Activated CD8-positive, alpha-beta memory T cell treated with anti-CD3 and anti-CD28 coated beads, Interleukin-2, amount 50 U/mL, for 4 hours (primary cell): ENCODE data around the gene SLC9A2.

Experiments
- DNase-seq: peaks from one replicate; pipeline ENCODE4 v3.0.0-alpha.2; 2020

SLC9A2 gene

DNA sequence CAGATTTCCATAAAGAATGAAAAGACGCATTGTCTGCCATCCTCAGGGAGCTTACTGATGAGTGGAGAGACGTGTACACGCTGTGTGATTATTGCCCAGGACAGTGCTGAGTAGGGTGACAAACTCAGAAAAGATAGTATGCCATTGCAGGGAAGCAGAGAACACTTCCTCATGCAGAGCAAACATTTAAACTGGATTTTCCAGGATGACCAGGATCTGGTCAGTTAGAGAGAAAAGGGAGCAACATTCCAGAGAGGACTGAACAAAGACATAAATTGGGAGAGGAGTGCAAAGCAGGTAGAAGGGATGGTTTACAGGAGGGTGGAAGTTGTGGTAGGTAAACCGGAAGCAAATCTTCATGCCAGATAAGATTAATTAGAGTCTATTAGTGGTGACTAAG lies 2.3 kb downstream of the SLC9A2 start:
- DNase-seq, result no peak

DNA sequence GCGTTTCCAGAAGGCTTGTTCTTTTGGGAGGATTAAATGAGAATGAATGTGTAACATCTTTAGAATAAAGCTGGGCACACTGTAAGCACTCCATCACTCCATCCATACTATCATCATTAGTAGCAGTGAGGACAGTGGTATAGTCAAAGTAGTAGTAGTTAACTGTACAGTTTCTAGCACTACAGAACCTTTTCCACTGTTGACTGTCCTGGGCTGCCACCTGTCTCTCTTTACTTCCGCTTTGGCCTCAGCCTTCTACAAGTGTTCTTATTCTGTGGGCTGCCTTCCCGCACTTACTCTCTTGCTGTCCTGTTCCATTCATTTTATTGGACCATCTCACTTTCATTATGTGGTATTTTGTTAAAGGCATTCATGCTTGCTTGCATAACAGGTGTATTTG lies 3.3 kb downstream of the SLC9A2 start:
- no peak for DNase-seq

DNA sequence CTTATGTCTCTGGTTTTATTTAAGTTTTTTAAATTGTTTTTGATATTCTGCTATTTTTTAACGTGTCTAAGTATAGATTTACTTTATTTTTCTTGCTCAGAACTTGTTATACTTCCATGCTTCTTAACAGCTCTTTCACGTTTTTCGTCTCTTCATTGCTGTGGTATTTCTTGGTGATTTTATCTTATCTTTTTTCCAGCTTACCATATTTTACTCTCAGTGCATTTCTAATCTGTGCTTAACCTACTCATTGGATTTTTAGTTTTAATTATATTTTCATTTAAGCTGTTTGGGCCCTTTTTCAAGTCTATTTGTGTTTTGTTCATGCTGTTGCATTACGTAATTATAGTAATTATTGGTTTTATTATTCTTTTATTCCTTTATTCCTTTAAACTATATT lies 11.1 kb downstream of the SLC9A2 start:
- no peak for DNase-seq

DNA sequence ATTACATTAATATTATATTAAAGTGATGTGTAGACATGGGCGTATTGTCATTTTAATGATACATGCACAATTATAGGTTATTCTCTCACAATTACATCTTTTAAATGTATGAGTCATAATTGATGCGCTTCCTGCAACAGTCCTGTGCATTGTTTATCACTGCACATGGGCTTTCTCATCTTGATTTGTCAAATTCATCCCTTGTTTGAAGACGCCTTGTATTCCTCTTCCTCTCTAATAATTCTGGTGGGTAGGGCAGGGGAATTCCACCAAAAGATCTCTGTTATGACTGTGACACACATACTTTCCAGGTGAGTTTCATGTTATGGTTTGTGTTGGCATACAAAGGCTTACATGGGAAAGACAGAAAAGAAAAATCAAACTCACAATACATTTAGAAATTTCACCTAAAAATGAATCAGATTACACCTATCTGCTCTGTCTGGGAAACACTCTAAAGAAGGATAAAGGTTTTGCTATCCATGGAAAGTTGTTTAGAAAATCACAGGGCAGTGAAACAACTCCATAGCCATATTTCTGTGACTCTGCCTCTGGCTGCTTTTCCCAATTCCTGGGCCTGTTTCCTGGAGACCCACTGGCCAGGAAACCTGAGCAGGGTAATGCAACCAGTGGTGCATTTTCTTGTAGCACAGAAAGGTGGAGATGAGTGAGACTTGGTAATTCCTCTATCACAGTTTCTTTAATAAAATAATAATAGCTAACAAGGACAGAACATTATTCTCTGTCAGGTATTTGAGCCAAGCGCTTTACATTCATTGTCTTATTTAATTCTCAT lies 13.2 kb downstream of the SLC9A2 start:
- DNase-seq, result no peak

DNA sequence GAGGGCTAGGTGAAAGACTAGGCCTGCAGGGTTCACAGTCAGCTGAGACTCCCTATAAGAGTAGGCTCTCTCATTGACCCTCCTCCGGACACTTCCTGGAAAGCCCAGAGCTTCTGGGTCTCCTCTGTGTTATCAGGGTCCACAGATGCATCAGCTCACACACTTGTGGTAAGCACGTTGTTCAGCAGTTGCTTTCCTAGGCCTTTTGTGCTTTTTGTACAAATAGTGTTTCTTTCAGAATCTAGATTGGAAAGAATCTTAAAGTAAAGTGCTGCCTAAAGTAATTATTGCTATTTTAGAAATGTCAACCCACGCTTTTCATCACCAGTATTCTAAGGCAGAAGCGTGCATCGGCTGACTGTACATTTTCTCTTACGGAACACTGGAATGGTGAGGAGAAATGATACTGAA lies 15.5 kb downstream of the SLC9A2 start:
- no peak for DNase-seq

- DNase-seq, result no peak
Measured at GRCh38 chr2:102635317-102635716, 16.0 kb downstream of the SLC9A2 start.

GRCh38 chr2:102636283-102636907 lies 17.0 kb downstream of the SLC9A2 start:
- no peak for DNase-seq

GRCh38 chr2:102637358-102637757 lies 18.0 kb downstream of the SLC9A2 start:
- DNase-seq, result no peak

DNA sequence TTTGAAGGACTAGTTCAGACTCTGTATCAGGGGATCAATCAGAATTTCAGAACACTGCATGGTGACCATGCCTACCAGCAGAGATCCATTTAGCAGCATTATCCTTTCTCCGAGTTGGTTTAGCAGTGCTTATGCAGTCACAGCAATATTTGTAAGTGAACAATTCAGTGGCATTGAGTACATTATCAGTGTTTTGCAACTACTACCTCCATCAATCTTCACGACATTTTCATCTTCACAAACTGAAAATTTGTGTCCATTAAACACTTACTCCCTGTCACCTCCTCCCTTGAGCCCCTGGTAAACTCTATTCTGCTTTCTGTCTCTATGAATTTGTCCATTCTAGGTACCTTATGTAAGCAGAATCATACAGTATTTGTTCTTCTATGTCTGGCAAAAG lies 20.1 kb downstream of the SLC9A2 start:
- no peak for DNase-seq

DNA sequence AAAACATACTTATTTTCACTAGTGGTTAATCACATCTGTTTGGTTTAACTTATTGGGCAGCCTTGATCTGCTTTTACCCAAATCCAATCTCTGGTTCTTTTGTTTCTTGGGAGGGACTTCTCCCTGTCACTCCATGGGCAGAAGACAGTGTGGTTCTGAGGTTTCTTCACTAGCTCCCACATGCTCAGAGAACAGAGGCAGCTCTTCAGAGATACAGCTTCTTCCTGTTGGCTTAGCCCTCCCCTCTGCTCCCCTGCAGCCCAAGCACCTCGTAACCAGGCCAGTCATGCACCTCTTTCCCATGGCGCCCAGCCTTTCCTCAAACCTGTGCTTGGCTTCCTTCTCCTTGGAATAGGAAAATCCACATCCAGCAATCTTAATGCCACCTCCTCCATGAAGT lies 32.8 kb downstream of the SLC9A2 start:
- no peak for DNase-seq

- DNase-seq, result no peak
Measured at GRCh38 chr2:102657770-102658169, 38.4 kb downstream of the SLC9A2 start.

DNA sequence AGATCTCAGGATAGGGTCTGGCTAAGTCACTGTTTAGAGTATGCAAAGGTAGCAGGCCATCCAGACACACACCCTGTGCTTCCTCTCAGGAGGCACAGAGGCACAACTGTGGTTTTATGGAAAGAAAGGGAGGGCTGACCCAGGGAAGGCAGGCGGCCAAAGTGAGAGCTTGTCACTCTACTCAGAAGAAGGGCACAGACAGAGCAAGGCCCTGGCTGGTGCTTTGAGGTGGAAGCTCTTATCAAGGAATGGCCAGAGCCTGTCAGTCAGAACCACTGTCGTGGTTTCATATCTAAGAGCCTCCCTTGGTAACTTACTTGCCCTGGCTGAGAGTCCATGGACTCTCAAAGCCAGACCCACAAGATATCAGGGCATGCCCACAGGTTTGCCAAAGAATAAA lies 40.7 kb downstream of the SLC9A2 start:
- DNase-seq, result no peak

- no peak for DNase-seq
Measured at GRCh38 chr2:102660574-102660973, 41.2 kb downstream of the SLC9A2 start.

GRCh38 chr2:102661846-102662245 lies 42.5 kb downstream of the SLC9A2 start:
- DNase-seq, result no peak

- no peak for DNase-seq
Measured at GRCh38 chr2:102662833-102663232, 43.5 kb downstream of the SLC9A2 start.

DNA sequence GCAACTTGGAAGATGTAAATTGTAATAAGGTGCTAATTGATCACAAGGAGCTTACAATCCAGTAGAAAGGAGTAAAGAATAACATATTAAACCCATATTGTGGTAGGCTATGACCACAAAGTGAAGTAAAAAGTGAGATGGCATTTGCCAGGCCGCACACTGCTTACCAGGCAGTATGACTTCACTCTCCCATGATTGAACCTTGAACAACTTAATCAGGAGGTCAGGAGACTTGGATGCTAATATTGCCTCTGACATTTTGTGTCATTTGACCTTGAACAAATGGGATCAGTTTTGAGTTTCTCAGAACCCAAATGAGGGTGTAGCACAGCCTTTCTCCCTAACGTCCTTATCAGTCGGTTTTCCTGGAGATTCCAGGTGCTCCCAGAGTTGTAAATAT lies 44.0 kb downstream of the SLC9A2 start:
- DNase-seq, result no peak

- peak; percentile 33 for DNase-seq
Measured at GRCh38 chr2:102664471-102664909, 45.1 kb downstream of the SLC9A2 start.

- DNase-seq, result no peak
Measured at GRCh38 chr2:102667072-102667471, 47.7 kb downstream of the SLC9A2 start.

- no peak for DNase-seq
Measured at GRCh38 chr2:102668171-102668570, 48.8 kb downstream of the SLC9A2 start.

DNA sequence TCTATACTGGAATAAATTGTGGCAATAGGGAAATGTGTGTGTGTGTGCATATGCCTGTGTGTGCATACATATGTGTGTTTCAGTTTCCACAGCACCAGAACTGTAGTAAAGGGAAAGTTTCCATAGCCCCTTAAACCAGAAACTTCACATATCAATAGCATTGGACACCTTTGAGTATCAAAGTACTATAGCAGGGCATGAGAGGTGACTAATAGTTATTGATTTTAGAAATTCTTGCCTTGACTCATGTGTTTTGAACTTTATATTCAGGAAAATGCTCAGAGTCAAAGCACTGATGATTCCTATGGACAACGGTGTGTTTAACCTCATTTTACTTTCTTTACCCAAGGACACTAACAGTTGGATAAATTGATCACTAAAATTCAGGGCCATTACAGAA lies 50.0 kb downstream of the SLC9A2 start:
- DNase-seq, result no peak

- DNase-seq, result no peak
Measured at GRCh38 chr2:102672107-102672776, 52.9 kb downstream of the SLC9A2 start.

DNA sequence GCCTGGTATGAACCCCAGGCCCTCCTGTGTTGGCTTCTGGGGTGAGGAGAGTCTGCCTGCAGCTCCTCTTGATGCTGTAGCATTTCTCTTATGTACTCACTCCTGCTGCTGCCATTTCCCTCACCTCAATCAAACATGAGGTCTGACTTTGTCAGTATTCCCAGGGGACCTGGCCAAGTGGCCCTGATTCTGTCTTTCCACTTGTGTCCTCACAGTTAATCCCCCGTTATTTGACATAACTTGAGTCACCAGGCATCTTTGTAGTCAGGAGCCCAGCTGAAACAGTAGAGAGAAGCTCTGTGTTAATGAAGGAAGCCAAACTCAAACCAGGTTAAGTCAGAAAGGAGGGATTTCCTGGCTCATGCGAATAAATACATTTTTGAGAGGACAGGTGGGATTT lies 55.0 kb downstream of the SLC9A2 start:
- no peak for DNase-seq

- no peak for DNase-seq
Measured at GRCh38 chr2:102674836-102675235, 55.5 kb downstream of the SLC9A2 start.
